H9 (cell line): ENCODE results near the gene TSPAN33. TPM values are rescaled to one million over a fixed set of nuclear protein-coding genes. Genes with fewer than 3 reads are reported as not detected.

Experiments used
- DNase-seq: peaks from one replicate; pipeline ENCODE4 v3.0.0-alpha.2; 2017
- H2AFZ ChIP-seq: one replicate; pipeline ENCODE4 v1.6.1; 2013; ENCODE audit warnings: mild to moderate bottlenecking, low read length, control low read depth, moderate library complexity
- H2AK5ac ChIP-seq: 2 replicates; pipeline ENCODE4 v1.6.1; 2013; ENCODE audit warnings: low read length, control low read depth, mixed read lengths; ENCODE audit not compliant: insufficient read length
- H2BK120ac ChIP-seq: one replicate; pipeline ENCODE4 v1.6.1; 2013; ENCODE audit warnings: low read depth, mild to moderate bottlenecking, low read length, control low read depth, inconsistent platforms; ENCODE audit not compliant: poor library complexity, severe bottlenecking
- H2BK12ac ChIP-seq: 2 replicates; pipeline ENCODE4 v1.6.1; 2013; ENCODE audit warnings: low read length, control low read depth, mixed read lengths, low read depth; ENCODE audit not compliant: insufficient read length
- H2BK15ac ChIP-seq: 2 replicates; pipeline ENCODE4 v1.6.1; 2013; ENCODE audit warnings: low read depth, low read length, control low read depth
- H2BK20ac ChIP-seq: one replicate; pipeline ENCODE4 v1.6.1; 2013; ENCODE audit warnings: low read depth, mild to moderate bottlenecking, low read length, control low read depth, inconsistent platforms; ENCODE audit not compliant: poor library complexity, severe bottlenecking
- H2BK5ac ChIP-seq: 2 replicates; pipeline ENCODE4 v1.6.1; 2013; ENCODE audit warnings: low read length, control low read depth, mixed read lengths; ENCODE audit not compliant: insufficient read length
- H3K14ac ChIP-seq: 2 replicates; pipeline ENCODE4 v1.6.1; 2013; ENCODE audit warnings: low read length, control low read depth; ENCODE audit not compliant: insufficient read depth
- H3K18ac ChIP-seq: 2 replicates; pipeline ENCODE4 v1.6.1; 2013; ENCODE audit warnings: low read depth, mild to moderate bottlenecking, mixed read lengths, low read length, control low read depth; ENCODE audit not compliant: insufficient read length
- H3K23ac ChIP-seq: 2 replicates; pipeline ENCODE4 v1.6.1; 2013; ENCODE audit warnings: low read length, control low read depth, mixed read lengths, low read depth; ENCODE audit not compliant: insufficient read length
- H3K23me2 ChIP-seq: 2 replicates; pipeline ENCODE4 v1.6.1; 2013; ENCODE audit warnings: low read depth, mild to moderate bottlenecking, mixed read lengths, low read length, control low read depth; ENCODE audit not compliant: insufficient read length, poor library complexity, severe bottlenecking
- H3K27ac ChIP-seq: 2 replicates; pipeline ENCODE4 v1.5.1; 2013; ENCODE audit warnings: low read length, control low read depth, mixed read lengths, low read depth; ENCODE audit not compliant: insufficient read length
- H3K27me3 ChIP-seq: 2 replicates; pipeline ENCODE4 v1.6.1; 2013; ENCODE audit warnings: low read length, control low read depth, inconsistent platforms; ENCODE audit not compliant: insufficient read depth
- H3K4ac ChIP-seq: 2 replicates; pipeline ENCODE4 v1.6.1; 2013; ENCODE audit warnings: low read depth, mild to moderate bottlenecking, control low read depth, inconsistent platforms, low read length, moderate library complexity
- H3K4me1 ChIP-seq: 2 replicates; pipeline ENCODE4 v1.6.1; 2013; ENCODE audit warnings: low read length, control low read depth, inconsistent platforms; ENCODE audit not compliant: insufficient read depth
- H3K4me2 ChIP-seq: 2 replicates; pipeline ENCODE4 v1.6.1; 2013; ENCODE audit warnings: low read length, control low read depth, mixed read lengths; ENCODE audit not compliant: insufficient read length, insufficient read depth
- H3K56ac ChIP-seq: 2 replicates; pipeline ENCODE4 v1.6.1; 2013; ENCODE audit warnings: low read depth, mild to moderate bottlenecking, mixed read lengths, low read length, control low read depth; ENCODE audit not compliant: insufficient read length
- H3K79me1 ChIP-seq: 2 replicates; pipeline ENCODE4 v1.6.1; 2013; ENCODE audit warnings: low read depth, mild to moderate bottlenecking, moderate library complexity, low read length, control low read depth, inconsistent platforms; ENCODE audit not compliant: insufficient read depth, poor library complexity, severe bottlenecking
- H3K79me2 ChIP-seq: 2 replicates; pipeline ENCODE4 v1.6.1; 2013; ENCODE audit warnings: low read length, control low read depth, inconsistent platforms; ENCODE audit not compliant: insufficient read depth
- H3K9ac ChIP-seq: 2 replicates; pipeline ENCODE4 v1.6.1; 2013; ENCODE audit warnings: low read length, control low read depth, mixed read lengths; ENCODE audit not compliant: insufficient read length; ENCODE audit errors: extremely low read depth
- H3K9me3 ChIP-seq: one replicate; pipeline ENCODE4 v1.6.1; 2013; ENCODE audit warnings: low read depth, low read length, inconsistent platforms; ENCODE audit not compliant: control insufficient read depth
- H3T11ph ChIP-seq: one replicate; pipeline ENCODE4 v1.6.1; 2013; ENCODE audit warnings: mild to moderate bottlenecking, low read length, control low read depth, inconsistent platforms
- H4K20me1 ChIP-seq: one replicate; pipeline ENCODE4 v1.6.1; 2013; ENCODE audit not compliant: control insufficient read depth, insufficient read length, insufficient read depth
- H4K5ac ChIP-seq: 2 replicates; pipeline ENCODE4 v1.6.1; 2013; ENCODE audit warnings: low read depth, mild to moderate bottlenecking, mixed read lengths, low read length, control low read depth; ENCODE audit not compliant: insufficient read length
- H4K8ac ChIP-seq: replicated peaks from 2 replicates; pipeline ENCODE4 v1.6.1; 2013; ENCODE audit warnings: low read length, control low read depth, mixed read lengths, low read depth; ENCODE audit not compliant: insufficient read length
- H4K91ac ChIP-seq: 2 replicates; pipeline ENCODE4 v1.6.1; 2013; ENCODE audit warnings: low read depth, mild to moderate bottlenecking, moderate library complexity, mixed read lengths, low read length, control low read depth; ENCODE audit not compliant: insufficient read length
- H3K27ac Mint-ChIP-seq, 3 experiments: 2 replicates in 2 of 3; 3 replicates in 1 of 3; pipeline ENCODE4 v1.8.0; 2020 to 2021; ENCODE audit warnings: mixed read lengths in 3 of 3, mild to moderate bottlenecking in 1 of 3, moderate library complexity in 1 of 3
- H3K27me3 Mint-ChIP-seq: 2 replicates; pipeline ENCODE4 v1.8.0; 2021; ENCODE audit warnings: low read depth, mild to moderate bottlenecking, moderate library complexity, mixed read lengths
- H3K36me3 Mint-ChIP-seq, 3 experiments: 2 replicates in 2 of 3; 3 replicates in 1 of 3; pipeline ENCODE4 v1.8.0; 2020 to 2021; ENCODE audit warnings: low read depth in 3 of 3, mixed read lengths in 3 of 3; ENCODE audit not compliant: insufficient read depth in 1 of 3
- H3K4me1 Mint-ChIP-seq, 2 experiments: 2 replicates each; pipeline ENCODE4 v1.8.0; 2020; ENCODE audit warnings: mixed read lengths in 2 of 2
- H3K4me3 Mint-ChIP-seq, 2 experiments: 2 replicates in 1 of 2; 3 replicates in 1 of 2; pipeline ENCODE4 v1.8.0; 2020 to 2021; ENCODE audit warnings: mild to moderate bottlenecking in 2 of 2, mixed read lengths in 2 of 2, moderate library complexity in 1 of 2
- H3K9me3 Mint-ChIP-seq, 2 experiments: 2 replicates in 1 of 2; 3 replicates in 1 of 2; pipeline ENCODE4 v1.8.0; 2020; ENCODE audit warnings: mild to moderate bottlenecking in 2 of 2, mixed read lengths in 2 of 2, moderate library complexity in 1 of 2
- WGBS: extraction: QIAGEN DNeasy Blood & Tissue Kit; methylation state at CpG from one replicate; pipeline ENCODE4 v1.1.7; 2013; ENCODE audit warnings: missing lambda C conversion rate, low lambda C conversion rate, mixed read lengths; ENCODE audit not compliant: insufficient read length; ENCODE audit errors: extremely low coverage; 5-methylcytosine and 5-hydroxymethylcytosine counted together
- total RNA-seq: library from RNA; stranded (reverse); gene quantifications from 2 replicates; pipeline ENCODE4 v1.2.1, GENCODE V29; 2021
- TF ChIP-seq, protein P1 (sequence below): fragments of 200-600 bp; sonication (generic); conservative IDR thresholded peaks from 3 replicates; pipeline ENCODE4 v1.8.0; 2021; ENCODE audit warnings: antibody characterized with exemption, mild to moderate bottlenecking

TSPAN33 gene
- total RNA-seq, 1 experiment from 2014 or later, result 34.7 TPM

DNA sequence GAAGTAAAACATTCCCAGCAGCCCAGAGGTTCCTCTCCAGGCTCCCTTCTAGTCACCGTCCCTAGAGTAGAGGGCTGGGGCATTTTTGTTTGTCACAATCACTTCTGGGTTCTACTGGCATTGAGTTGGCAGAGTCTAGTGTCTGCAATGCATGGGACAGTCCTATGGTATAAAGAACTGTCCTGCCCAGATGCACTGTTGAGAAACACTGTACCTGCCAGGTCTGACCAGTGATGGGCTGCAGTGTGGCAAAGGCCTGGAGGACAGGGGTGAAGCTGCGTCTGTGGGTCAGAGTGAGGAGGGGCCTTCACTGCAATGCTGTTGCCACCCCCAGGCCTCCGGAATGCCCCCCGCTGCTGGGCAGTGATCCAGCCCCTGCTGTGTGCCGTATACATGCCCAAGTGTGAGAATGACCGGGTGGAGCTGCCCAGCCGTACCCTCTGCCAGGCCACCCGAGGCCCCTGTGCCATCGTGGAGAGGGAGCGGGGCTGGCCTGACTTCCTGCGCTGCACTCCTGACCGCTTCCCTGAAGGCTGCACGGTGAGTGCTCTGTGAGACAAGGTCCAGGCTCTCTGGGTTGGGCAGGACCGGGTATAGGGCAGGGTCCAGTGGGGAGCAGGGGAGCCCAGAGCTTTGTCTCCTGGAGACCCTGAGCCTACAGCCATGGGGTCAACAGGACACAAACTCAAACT is 58.7 kb downstream of the TSPAN33 start:
- Histone ChIP-seq H3K27me3 (no peaks in the 10 kb centered on the region), H3K56ac (no peak overlapping the region), H2BK5ac (peak overlapping the region; percentile 17), H3K18ac (no peak overlapping the region), H3K4me1 (no peaks in the 10 kb centered on the region), H3K23ac (no peak overlapping the region), H3K9ac (no peak overlapping the region), H3K23me2 (no peaks in the 10 kb centered on the region), H4K20me1 (no peaks in the 10 kb centered on the region), H2AK5ac (no peak overlapping the region), H4K5ac (no peak overlapping the region), H3K27ac (no peak overlapping the region), H2BK12ac (no peak overlapping the region), H2BK20ac (no peak overlapping the region), H4K8ac (no peak overlapping the region), H2BK15ac (no peak overlapping the region), H3K79me1 (no peaks in the 10 kb centered on the region), H4K91ac (no peak overlapping the region), H3T11ph (no peak overlapping the region), H3K4me2 (no peak overlapping the region), H3K14ac (no peak overlapping the region; the same call in 1 of the 2 replicates), H2AFZ (no peak overlapping the region), H3K4ac (no peak overlapping the region), H3K9me3 (no peaks in the 10 kb centered on the region), H2BK120ac (no peak overlapping the region), H3K79me2 (peaks cover 2% of the 10 kb centered on the region; the same call in 1 of the 2 replicates)
- no CpG with 5 or more reads among the region's 14 CpGs for WGBS
- Mint-ChIP-seq H3K36me3 (peaks cover 22 to 47% (median 42%) of the 10 kb centered on the region in 3 experiments), H3K4me1 (peaks cover 0 to 2% of the 10 kb centered on the region in 2 experiments; a peak in 1 of 4 replicates), H3K9me3 (peaks cover 0 to 8% of the 10 kb centered on the region in 2 experiments; a peak in 1 of 5 replicates), H3K27me3 (no peaks in the 10 kb centered on the region), H3K27ac (no peak overlapping the region; a peak in 1 of 7 replicates), H3K4me3 (no peak overlapping the region)
- TF ChIP-seq, protein P1, sequence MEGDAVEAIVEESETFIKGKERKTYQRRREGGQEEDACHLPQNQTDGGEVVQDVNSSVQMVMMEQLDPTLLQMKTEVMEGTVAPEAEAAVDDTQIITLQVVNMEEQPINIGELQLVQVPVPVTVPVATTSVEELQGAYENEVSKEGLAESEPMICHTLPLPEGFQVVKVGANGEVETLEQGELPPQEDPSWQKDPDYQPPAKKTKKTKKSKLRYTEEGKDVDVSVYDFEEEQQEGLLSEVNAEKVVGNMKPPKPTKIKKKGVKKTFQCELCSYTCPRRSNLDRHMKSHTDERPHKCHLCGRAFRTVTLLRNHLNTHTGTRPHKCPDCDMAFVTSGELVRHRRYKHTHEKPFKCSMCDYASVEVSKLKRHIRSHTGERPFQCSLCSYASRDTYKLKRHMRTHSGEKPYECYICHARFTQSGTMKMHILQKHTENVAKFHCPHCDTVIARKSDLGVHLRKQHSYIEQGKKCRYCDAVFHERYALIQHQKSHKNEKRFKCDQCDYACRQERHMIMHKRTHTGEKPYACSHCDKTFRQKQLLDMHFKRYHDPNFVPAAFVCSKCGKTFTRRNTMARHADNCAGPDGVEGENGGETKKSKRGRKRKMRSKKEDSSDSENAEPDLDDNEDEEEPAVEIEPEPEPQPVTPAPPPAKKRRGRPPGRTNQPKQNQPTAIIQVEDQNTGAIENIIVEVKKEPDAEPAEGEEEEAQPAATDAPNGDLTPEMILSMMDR, result no peak
- DNase-seq, result no peak
